Measurements from ENCODE around the gene PDS5B.

PDS5B gene

GRCh38 chr13:32737679-32738078, 151.4 kb downstream of the PDS5B start:
- Histone ChIP-seq H3F3A (ENCODE audit: insufficient read depth) (no peaks in the 10 kb centered on the region), H4K20me1 (ENCODE audit: low read depth, low read length) (no peaks in the 10 kb centered on the region; the same call in 1 of the 2 replicates), H3K4me2 (ENCODE audit: low read depth, low read length, poor library complexity, severe bottlenecking) (no peak overlapping the region), H3K4me3 (ENCODE audit: insufficient read depth, low read length, poor library complexity, severe bottlenecking) (no peak overlapping the region), H3K27ac (ENCODE audit: low read depth, low read length) (no peak overlapping the region), H3K9me2 (replicated peaks; ENCODE audit: insufficient read depth, low read length) (no peaks in the 10 kb centered on the region), H3K79me2 (ENCODE audit: insufficient read depth, low read length) (0 out of 2 replicates have a peak, but pooled peaks cover 5% of the 10 kb centered on the region), H3K27me3 (ENCODE audit: low read length) (no peaks in the 10 kb centered on the region), H3K9ac (ENCODE audit: low read length) (no peak overlapping the region), H3K36me3 (ENCODE audit: low read length) (peaks cover 20% of the 10 kb centered on the region; the same call in 1 of the 2 replicates), H2AFZ (ENCODE audit: low read depth, low read length, severe bottlenecking) (no peak overlapping the region), H3K9me3 (ENCODE audit: insufficient read depth, low read length) (no peaks in the 10 kb centered on the region)
- TF ChIP-seq EZH2phosphoT487 (conservative IDR thresholded peaks at IDR 0.05; ENCODE audit: low read length): no peak
- TF ChIP-seq, protein P1, sequence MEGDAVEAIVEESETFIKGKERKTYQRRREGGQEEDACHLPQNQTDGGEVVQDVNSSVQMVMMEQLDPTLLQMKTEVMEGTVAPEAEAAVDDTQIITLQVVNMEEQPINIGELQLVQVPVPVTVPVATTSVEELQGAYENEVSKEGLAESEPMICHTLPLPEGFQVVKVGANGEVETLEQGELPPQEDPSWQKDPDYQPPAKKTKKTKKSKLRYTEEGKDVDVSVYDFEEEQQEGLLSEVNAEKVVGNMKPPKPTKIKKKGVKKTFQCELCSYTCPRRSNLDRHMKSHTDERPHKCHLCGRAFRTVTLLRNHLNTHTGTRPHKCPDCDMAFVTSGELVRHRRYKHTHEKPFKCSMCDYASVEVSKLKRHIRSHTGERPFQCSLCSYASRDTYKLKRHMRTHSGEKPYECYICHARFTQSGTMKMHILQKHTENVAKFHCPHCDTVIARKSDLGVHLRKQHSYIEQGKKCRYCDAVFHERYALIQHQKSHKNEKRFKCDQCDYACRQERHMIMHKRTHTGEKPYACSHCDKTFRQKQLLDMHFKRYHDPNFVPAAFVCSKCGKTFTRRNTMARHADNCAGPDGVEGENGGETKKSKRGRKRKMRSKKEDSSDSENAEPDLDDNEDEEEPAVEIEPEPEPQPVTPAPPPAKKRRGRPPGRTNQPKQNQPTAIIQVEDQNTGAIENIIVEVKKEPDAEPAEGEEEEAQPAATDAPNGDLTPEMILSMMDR (IDR thresholded peaks at IDR 0.05; ENCODE audit: insufficient read depth, low read length, poor library complexity, severe bottlenecking): no peak

- no peaks in the 10 kb centered on the region for H3K9me3 ChIP-seq (ENCODE audit: insufficient read depth, low read length)
- H3K27ac ChIP-seq (ENCODE audit: low read depth, low read length): no peak overlapping the region
- no peaks in the 10 kb centered on the region; the same call in 1 of the 2 replicates for H4K20me1 ChIP-seq (ENCODE audit: low read depth, low read length)
- H3K79me2 ChIP-seq (ENCODE audit: insufficient read depth, low read length): no peaks in the 10 kb centered on the region
- H3K9me2 ChIP-seq (replicated peaks; ENCODE audit: insufficient read depth, low read length): no peaks in the 10 kb centered on the region
- H3K27me3 ChIP-seq (ENCODE audit: low read length): no peaks in the 10 kb centered on the region
- H3K9ac ChIP-seq (ENCODE audit: low read length): no peak overlapping the region
- H3F3A ChIP-seq (ENCODE audit: insufficient read depth): no peaks in the 10 kb centered on the region; the same call in 1 of the 2 replicates
- H3K4me3 ChIP-seq (ENCODE audit: insufficient read depth, low read length, poor library complexity, severe bottlenecking): no peak overlapping the region
- no peak overlapping the region for H2AFZ ChIP-seq (ENCODE audit: low read depth, low read length, severe bottlenecking)
- TF ChIP-seq, protein P1 (IDR thresholded peaks at IDR 0.05; ENCODE audit: insufficient read depth, low read length, poor library complexity, severe bottlenecking): no peak
- no peak for TF ChIP-seq EZH2phosphoT487 (conservative IDR thresholded peaks at IDR 0.05; ENCODE audit: low read length)
- peaks cover 37% of the 10 kb centered on the region for H3K36me3 ChIP-seq (ENCODE audit: low read length)
- H3K4me2 ChIP-seq (ENCODE audit: low read depth, low read length, poor library complexity, severe bottlenecking): no peak overlapping the region
Measured at GRCh38 chr13:32745509-32745908, 159.3 kb downstream of the PDS5B start.

GRCh38 chr13:32746474-32746873, 160.2 kb downstream of the PDS5B start:
- no peak overlapping the region for H3K9ac ChIP-seq (ENCODE audit: low read length)
- H3K9me2 ChIP-seq (replicated peaks; ENCODE audit: insufficient read depth, low read length): no peaks in the 10 kb centered on the region
- H3K27ac ChIP-seq (ENCODE audit: low read depth, low read length): no peak overlapping the region
- TF ChIP-seq, protein P1 (IDR thresholded peaks at IDR 0.05; ENCODE audit: insufficient read depth, low read length, poor library complexity, severe bottlenecking): no peak
- no peak for TF ChIP-seq EZH2phosphoT487 (conservative IDR thresholded peaks at IDR 0.05; ENCODE audit: low read length)
- no peaks in the 10 kb centered on the region; the same call in 1 of the 2 replicates for H3F3A ChIP-seq (ENCODE audit: insufficient read depth)
- H3K4me2 ChIP-seq (ENCODE audit: low read depth, low read length, poor library complexity, severe bottlenecking): no peak overlapping the region
- H4K20me1 ChIP-seq (ENCODE audit: low read depth, low read length): no peaks in the 10 kb centered on the region
- H2AFZ ChIP-seq (ENCODE audit: low read depth, low read length, severe bottlenecking): no peak overlapping the region
- H3K9me3 ChIP-seq (ENCODE audit: insufficient read depth, low read length): no peaks in the 10 kb centered on the region
- no peaks in the 10 kb centered on the region for H3K79me2 ChIP-seq (ENCODE audit: insufficient read depth, low read length)
- H3K27me3 ChIP-seq (ENCODE audit: low read length): no peaks in the 10 kb centered on the region
- no peak overlapping the region for H3K4me3 ChIP-seq (ENCODE audit: insufficient read depth, low read length, poor library complexity, severe bottlenecking)
- H3K36me3 ChIP-seq (ENCODE audit: low read length): peaks cover 33% of the 10 kb centered on the region

Measured in SU-DHL-6 (cell line).